HepG2 (cell line): Measurements from ENCODE around the gene SFTPB. TPM values are rescaled to one million over a fixed set of nuclear protein-coding genes. Genes with fewer than 3 reads are reported as not detected.

Source experiments
- ELF4 ChIP-seq: sonication (generic); formaldehyde crosslinking; IDR thresholded peaks from 2 replicates; pipeline ENCODE4 v1.5.0; 2020; ENCODE audit warnings: missing genetic modification reagents, mild to moderate bottlenecking, moderate library complexity, borderline replicate concordance
- KLF16 ChIP-seq, 2 experiments: sonication (generic) in 1 of 2; formaldehyde crosslinking in 1 of 2; IDR thresholded peaks; 2 replicates each; pipeline versions ENCODE4 v1.6.1 to v1.8.0; 2016 to 2023; ENCODE audit warnings: missing genetic modification reagents in 2 of 2, missing compliant biosample characterization in 1 of 2
- MYPOP ChIP-seq: sonication (generic); formaldehyde crosslinking; IDR thresholded peaks from 2 replicates; pipeline ENCODE4 v1.8.1; 2023; ENCODE audit warnings: mild to moderate bottlenecking, moderate library complexity, missing genetic modification reagents
- NFRKB ChIP-seq: fragments of 450-650 bp; IDR thresholded peaks from 2 replicates; pipeline ENCODE4 v1.6.1; 2017
- PPARG ChIP-seq: conservative IDR thresholded peaks from 2 replicates; pipeline ENCODE4 v1.6.1; 2016; ENCODE audit warnings: missing biosample characterization, missing genetic modification reagents
- PRDM10 ChIP-seq: sonication (generic); formaldehyde crosslinking; IDR thresholded peaks from 2 replicates; pipeline ENCODE4 v1.4.0; 2020; ENCODE audit warnings: low read depth, missing genetic modification reagents
- RXRB ChIP-seq: IDR thresholded peaks from 2 replicates; pipeline ENCODE4 v1.6.1; 2016; ENCODE audit warnings: borderline replicate concordance, missing genetic modification reagents, missing compliant biosample characterization
- SIX1 ChIP-seq: sonication (generic); formaldehyde crosslinking; IDR thresholded peaks from 2 replicates; pipeline ENCODE4 v1.4.0; 2020; ENCODE audit warnings: missing genetic modification reagents, borderline replicate concordance
- TBP ChIP-seq: sonication (generic); formaldehyde crosslinking; IDR thresholded peaks from 2 replicates; pipeline ENCODE4 v1.5.0; 2020; ENCODE audit warnings: missing genetic modification reagents
- TCF7L2 ChIP-seq: IDR thresholded peaks from 2 replicates; pipeline ENCODE4 v1.6.1; 2011; ENCODE audit warnings: mild to moderate bottlenecking, low read depth, low read length, moderate library complexity
- ZBTB4 ChIP-seq: sonication (generic); formaldehyde crosslinking; IDR thresholded peaks from 2 replicates; pipeline ENCODE4 v1.4.0; 2020; ENCODE audit warnings: missing genetic modification reagents, mild to moderate bottlenecking, borderline replicate concordance
- ZEB1 ChIP-seq: IDR thresholded peaks from 2 replicates; pipeline ENCODE4 v1.6.1; 2012; ENCODE audit warnings: mild to moderate bottlenecking, low read depth, inconsistent platforms; ENCODE audit not compliant: insufficient replicate concordance
- ZIK1 ChIP-seq: sonication (generic); formaldehyde crosslinking; IDR thresholded peaks from 2 replicates; pipeline ENCODE4 v1.5.0; 2020; ENCODE audit warnings: mild to moderate bottlenecking, low read depth, missing genetic modification reagents, borderline replicate concordance
- ZNF589 ChIP-seq: sonication (generic); formaldehyde crosslinking; conservative IDR thresholded peaks from 2 replicates; pipeline ENCODE4 v1.8.0; 2022; ENCODE audit warnings: mild to moderate bottlenecking, moderate library complexity, missing genetic modification reagents
- ZNF775 ChIP-seq: sonication (generic); formaldehyde crosslinking; IDR thresholded peaks from 2 replicates; pipeline ENCODE4 v1.4.0; 2020; ENCODE audit warnings: missing genetic modification reagents, mild to moderate bottlenecking, moderate library complexity, borderline replicate concordance
- polyA plus RNA-seq, 8 experiments: library from polyadenylated mRNA; depleted of rRNA in 3 of 8; stranded (reverse) in 7 of 8; unstranded in 1 of 8; fragments of >200 nt; fragmentation: Illumina TruSeq in 4 of 8; extraction: Trizol in 4 of 8; gene quantifications; 2 replicates each; pipeline versions ENCODE4 v1.2.1 to v1.2.3, GENCODE V29; 2011 to 2016; ENCODE audit warnings: low read depth in 4 of 8, missing spikeins in 1 of 8, mixed read lengths in 1 of 8; ENCODE audit not compliant: insufficient read depth in 1 of 8
- total RNA-seq, 5 experiments: library from RNA; depleted of rRNA; stranded (reverse); fragments of >200 nt; fragmentation: Illumina TruSeq; extraction: Trizol; gene quantifications; 2 replicates each; pipeline ENCODE4 v1.2.3, GENCODE V29; 2016; ENCODE audit warnings: low read depth in 1 of 5

SFTPB gene
- total and polyA plus RNA-seq, 2 of the 13 experiments (the other 11 are each of a cell fraction or from before 2014, with no cell fraction given), result not detected

GRCh38 chr2:85707304-85707703 lies 39.3 kb upstream of the SFTPB start (continued):
- TF ChIP-seq PRDM10 (CRISPR knock-in tag) (peak; percentile 74; the same call in 1 of the 2 replicates), PPARG (CRISPR knock-in tag) (no peak), KLF16 (CRISPR knock-in tag; IDR thresholded peaks at IDR 0.05) (0 out of 4 replicates have a peak, but pooled peaks of 1 of the 2 experiments have one; percentile 19), MYPOP (no peak), NFRKB (no peak), ELF4 (CRISPR knock-in tag) (no peak), TBP (CRISPR knock-in tag) (no peak), ZIK1 (CRISPR knock-in tag) (no peak), TCF7L2 (no peak), ZNF775 (CRISPR knock-in tag) (no peak), ZEB1 (no peak), ZNF589 (CRISPR knock-in tag) (no peak), SIX1 (CRISPR knock-in tag) (no peak), RXRB (0 out of 2 replicates have a peak, but pooled peaks have one; percentile 37), ZBTB4 (CRISPR knock-in tag) (no peak)
